Mammary epithelial cell (primary cell): ENCODE data around the gene NDUFS6.

Experiments used
- CTCF ChIP-seq, 2 donors: IDR thresholded peaks in 1 of 2; conservative IDR thresholded peaks in 1 of 2; 2 replicates each; pipeline ENCODE4 v1.5.1; 2011 to 2012; ENCODE audit warnings: inconsistent platforms in 2 of 2, low read length in 2 of 2, mild to moderate bottlenecking in 2 of 2, control low read depth in 1 of 2, low read depth in 1 of 2; ENCODE audit not compliant: insufficient read depth in 1 of 2; ENCODE audit errors: extremely low read depth in 1 of 2
- EZH2 ChIP-seq: IDR thresholded peaks from 2 replicates; pipeline ENCODE4 v1.6.1; 2012; ENCODE audit warnings: low read length, inconsistent platforms, borderline replicate concordance

GRCh38 chr5:1860949-1861348, 59.7 kb downstream of the NDUFS6 start:
- no peak for TF ChIP-seq CTCF (conservative IDR thresholded peaks at IDR 0.05 in 1 of 2, IDR thresholded peaks at IDR 0.05 in 1 of 2; ENCODE audit: extremely low read depth in 1 of 2, insufficient read depth in 1 of 2, low read depth in 1 of 2, low read length in 2 of 2)
- no peak for TF ChIP-seq EZH2
